K562 (cell line): Measurements from ENCODE around the gene PRSS8. TPM values are rescaled to one million over a fixed set of nuclear protein-coding genes. Genes with fewer than 3 reads are reported as not detected.

Source experiments
- ARNT ChIP-seq, 2 experiments: fragments of 450-650 bp; IDR thresholded peaks; 2 replicates each; pipeline ENCODE4 v1.6.1; 2016; ENCODE audit warnings: mild to moderate bottlenecking in 1 of 2
- ERF ChIP-seq: fragments of 450-650 bp; formaldehyde crosslinking; IDR thresholded peaks from 2 replicates; pipeline ENCODE4 v1.4.0; 2020; ENCODE audit warnings: mild to moderate bottlenecking, mixed read lengths
- HMG20B ChIP-seq: fragments of 250-450 bp; sonication (Bioruptor Pico); IDR thresholded peaks from 2 replicates; pipeline ENCODE4 v1.5.0; 2021; ENCODE audit warnings: mild to moderate bottlenecking
- polyA plus RNA-seq, 8 experiments: library from polyadenylated mRNA; depleted of rRNA in 4 of 8; stranded (reverse) in 5 of 8; unstranded in 3 of 8; fragments of >200 nt; fragmentation: Nextera tagmentation in 2 of 8; fragmentation: Illumina TruSeq in 1 of 8; extraction: Ambion mirVana in 2 of 8; extraction: Trizol in 1 of 8; gene quantifications; 2 replicates each; pipeline versions ENCODE4 v1.2.1 to v1.2.3, GENCODE V29; 2011 to 2014; ENCODE audit warnings: inconsistent platforms in 1 of 8, missing spikeins in 1 of 8
- total RNA-seq, 7 experiments: library from RNA; depleted of rRNA in 6 of 7; stranded (reverse); fragments of >200 nt in 6 of 7; fragmentation: Illumina TruSeq in 2 of 7; extraction: Trizol in 2 of 7; gene quantifications; 2 replicates each; pipeline versions ENCODE4 v1.2.1 to v1.2.3, GENCODE V29; 2011 to 2021; ENCODE audit warnings: low replicate concordance in 1 of 7
- TF ChIP-seq, protein P1 (sequence below): sonication (generic); formaldehyde crosslinking; IDR thresholded peaks from 2 replicates; pipeline ENCODE4 v1.4.0; 2020; ENCODE audit warnings: mild to moderate bottlenecking, missing genetic modification reagents
- TF ChIP-seq, protein P2 (sequence below), 2 experiments: fragments of 450-650 bp; IDR thresholded peaks; 2 replicates each; pipeline ENCODE4 v1.6.1; 2018; ENCODE audit warnings: mild to moderate bottlenecking in 2 of 2, low read depth in 1 of 2; ENCODE audit not compliant: partially characterized antibody in 2 of 2
- TF ChIP-seq, protein P3 (sequence below): fragments of 450-650 bp; IDR thresholded peaks from 2 replicates; pipeline ENCODE4 v1.6.1; 2016; ENCODE audit warnings: mild to moderate bottlenecking, moderate library complexity

The PRSS8 gene
- total and polyA plus RNA-seq, 9 of the 15 experiments (the other 6 are each of a cell fraction or from before 2014, with no cell fraction given): 0.25 to 3.9 (median 1.3) TPM; not detected in 1

DNA sequence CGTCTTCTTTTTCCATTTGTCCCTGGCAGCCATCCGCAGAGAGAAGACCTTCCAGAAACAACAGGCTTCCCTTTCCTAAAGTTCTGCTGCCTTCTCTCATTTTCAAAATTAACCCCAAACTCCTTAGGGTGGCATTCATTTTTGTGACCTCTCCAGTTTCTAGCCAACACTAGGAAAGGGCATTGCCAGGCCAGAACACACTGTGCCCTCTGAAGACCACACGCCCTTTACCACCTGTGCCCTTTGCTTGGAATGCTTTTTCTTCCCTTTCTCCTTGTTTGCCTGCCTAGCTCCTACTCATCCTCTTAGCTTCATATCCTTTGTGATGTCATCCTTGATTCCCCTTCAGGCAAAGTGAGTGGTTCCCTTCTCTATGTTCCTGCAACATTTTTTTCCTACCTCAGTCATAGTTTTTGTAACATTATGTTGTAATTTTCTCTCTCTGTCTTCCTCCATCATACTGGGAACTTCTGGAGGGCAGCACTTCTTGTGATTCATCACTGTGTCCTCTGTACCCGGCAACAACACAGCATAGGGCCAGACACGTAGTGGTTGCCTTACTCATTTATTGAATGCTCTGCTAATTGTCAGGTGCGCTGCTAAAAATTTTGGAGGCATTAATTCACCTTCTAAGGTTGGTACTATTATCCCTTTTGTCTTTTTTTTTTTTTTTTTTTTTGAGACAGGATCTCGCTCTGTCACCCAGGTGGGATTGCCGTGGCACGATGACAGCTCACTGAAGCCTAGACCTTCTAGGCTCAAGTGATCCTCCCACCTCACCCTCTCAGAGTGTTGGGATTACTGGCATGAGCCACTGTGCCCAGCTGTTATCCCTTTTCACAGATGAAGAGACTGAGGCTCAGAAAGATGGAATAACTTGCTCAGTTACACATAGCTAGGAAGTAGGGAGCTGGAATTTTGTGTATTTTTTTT is 17.0 kb downstream of the PRSS8 start (continued):
- TF ChIP-seq, protein P1, sequence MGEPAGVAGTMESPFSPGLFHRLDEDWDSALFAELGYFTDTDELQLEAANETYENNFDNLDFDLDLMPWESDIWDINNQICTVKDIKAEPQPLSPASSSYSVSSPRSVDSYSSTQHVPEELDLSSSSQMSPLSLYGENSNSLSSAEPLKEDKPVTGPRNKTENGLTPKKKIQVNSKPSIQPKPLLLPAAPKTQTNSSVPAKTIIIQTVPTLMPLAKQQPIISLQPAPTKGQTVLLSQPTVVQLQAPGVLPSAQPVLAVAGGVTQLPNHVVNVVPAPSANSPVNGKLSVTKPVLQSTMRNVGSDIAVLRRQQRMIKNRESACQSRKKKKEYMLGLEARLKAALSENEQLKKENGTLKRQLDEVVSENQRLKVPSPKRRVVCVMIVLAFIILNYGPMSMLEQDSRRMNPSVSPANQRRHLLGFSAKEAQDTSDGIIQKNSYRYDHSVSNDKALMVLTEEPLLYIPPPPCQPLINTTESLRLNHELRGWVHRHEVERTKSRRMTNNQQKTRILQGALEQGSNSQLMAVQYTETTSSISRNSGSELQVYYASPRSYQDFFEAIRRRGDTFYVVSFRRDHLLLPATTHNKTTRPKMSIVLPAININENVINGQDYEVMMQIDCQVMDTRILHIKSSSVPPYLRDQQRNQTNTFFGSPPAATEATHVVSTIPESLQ: 0 out of 2 replicates have a peak, but pooled peaks have one; percentile 18
- TF ChIP-seq HMG20B (CRISPR knock-in tag): no peak
- 0 out of 2 replicates have a peak, but pooled peaks have one; percentile 16 for TF ChIP-seq ERF (CRISPR knock-in tag)
- TF ChIP-seq ARNT (IDR thresholded peaks at IDR 0.05): peak in 1 of 2 experiments; percentile 45; a peak in 1 of 4 replicates
- TF ChIP-seq, protein P2, sequence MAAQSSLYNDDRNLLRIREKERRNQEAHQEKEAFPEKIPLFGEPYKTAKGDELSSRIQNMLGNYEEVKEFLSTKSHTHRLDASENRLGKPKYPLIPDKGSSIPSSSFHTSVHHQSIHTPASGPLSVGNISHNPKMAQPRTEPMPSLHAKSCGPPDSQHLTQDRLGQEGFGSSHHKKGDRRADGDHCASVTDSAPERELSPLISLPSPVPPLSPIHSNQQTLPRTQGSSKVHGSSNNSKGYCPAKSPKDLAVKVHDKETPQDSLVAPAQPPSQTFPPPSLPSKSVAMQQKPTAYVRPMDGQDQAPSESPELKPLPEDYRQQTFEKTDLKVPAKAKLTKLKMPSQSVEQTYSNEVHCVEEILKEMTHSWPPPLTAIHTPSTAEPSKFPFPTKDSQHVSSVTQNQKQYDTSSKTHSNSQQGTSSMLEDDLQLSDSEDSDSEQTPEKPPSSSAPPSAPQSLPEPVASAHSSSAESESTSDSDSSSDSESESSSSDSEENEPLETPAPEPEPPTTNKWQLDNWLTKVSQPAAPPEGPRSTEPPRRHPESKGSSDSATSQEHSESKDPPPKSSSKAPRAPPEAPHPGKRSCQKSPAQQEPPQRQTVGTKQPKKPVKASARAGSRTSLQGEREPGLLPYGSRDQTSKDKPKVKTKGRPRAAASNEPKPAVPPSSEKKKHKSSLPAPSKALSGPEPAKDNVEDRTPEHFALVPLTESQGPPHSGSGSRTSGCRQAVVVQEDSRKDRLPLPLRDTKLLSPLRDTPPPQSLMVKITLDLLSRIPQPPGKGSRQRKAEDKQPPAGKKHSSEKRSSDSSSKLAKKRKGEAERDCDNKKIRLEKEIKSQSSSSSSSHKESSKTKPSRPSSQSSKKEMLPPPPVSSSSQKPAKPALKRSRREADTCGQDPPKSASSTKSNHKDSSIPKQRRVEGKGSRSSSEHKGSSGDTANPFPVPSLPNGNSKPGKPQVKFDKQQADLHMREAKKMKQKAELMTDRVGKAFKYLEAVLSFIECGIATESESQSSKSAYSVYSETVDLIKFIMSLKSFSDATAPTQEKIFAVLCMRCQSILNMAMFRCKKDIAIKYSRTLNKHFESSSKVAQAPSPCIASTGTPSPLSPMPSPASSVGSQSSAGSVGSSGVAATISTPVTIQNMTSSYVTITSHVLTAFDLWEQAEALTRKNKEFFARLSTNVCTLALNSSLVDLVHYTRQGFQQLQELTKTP (IDR thresholded peaks at IDR 0.05; ENCODE audit: low read depth in 1 of 2, partially characterized antibody in 2 of 2): peak in 1 of 2 experiments; percentile 43
- TF ChIP-seq, protein P3, sequence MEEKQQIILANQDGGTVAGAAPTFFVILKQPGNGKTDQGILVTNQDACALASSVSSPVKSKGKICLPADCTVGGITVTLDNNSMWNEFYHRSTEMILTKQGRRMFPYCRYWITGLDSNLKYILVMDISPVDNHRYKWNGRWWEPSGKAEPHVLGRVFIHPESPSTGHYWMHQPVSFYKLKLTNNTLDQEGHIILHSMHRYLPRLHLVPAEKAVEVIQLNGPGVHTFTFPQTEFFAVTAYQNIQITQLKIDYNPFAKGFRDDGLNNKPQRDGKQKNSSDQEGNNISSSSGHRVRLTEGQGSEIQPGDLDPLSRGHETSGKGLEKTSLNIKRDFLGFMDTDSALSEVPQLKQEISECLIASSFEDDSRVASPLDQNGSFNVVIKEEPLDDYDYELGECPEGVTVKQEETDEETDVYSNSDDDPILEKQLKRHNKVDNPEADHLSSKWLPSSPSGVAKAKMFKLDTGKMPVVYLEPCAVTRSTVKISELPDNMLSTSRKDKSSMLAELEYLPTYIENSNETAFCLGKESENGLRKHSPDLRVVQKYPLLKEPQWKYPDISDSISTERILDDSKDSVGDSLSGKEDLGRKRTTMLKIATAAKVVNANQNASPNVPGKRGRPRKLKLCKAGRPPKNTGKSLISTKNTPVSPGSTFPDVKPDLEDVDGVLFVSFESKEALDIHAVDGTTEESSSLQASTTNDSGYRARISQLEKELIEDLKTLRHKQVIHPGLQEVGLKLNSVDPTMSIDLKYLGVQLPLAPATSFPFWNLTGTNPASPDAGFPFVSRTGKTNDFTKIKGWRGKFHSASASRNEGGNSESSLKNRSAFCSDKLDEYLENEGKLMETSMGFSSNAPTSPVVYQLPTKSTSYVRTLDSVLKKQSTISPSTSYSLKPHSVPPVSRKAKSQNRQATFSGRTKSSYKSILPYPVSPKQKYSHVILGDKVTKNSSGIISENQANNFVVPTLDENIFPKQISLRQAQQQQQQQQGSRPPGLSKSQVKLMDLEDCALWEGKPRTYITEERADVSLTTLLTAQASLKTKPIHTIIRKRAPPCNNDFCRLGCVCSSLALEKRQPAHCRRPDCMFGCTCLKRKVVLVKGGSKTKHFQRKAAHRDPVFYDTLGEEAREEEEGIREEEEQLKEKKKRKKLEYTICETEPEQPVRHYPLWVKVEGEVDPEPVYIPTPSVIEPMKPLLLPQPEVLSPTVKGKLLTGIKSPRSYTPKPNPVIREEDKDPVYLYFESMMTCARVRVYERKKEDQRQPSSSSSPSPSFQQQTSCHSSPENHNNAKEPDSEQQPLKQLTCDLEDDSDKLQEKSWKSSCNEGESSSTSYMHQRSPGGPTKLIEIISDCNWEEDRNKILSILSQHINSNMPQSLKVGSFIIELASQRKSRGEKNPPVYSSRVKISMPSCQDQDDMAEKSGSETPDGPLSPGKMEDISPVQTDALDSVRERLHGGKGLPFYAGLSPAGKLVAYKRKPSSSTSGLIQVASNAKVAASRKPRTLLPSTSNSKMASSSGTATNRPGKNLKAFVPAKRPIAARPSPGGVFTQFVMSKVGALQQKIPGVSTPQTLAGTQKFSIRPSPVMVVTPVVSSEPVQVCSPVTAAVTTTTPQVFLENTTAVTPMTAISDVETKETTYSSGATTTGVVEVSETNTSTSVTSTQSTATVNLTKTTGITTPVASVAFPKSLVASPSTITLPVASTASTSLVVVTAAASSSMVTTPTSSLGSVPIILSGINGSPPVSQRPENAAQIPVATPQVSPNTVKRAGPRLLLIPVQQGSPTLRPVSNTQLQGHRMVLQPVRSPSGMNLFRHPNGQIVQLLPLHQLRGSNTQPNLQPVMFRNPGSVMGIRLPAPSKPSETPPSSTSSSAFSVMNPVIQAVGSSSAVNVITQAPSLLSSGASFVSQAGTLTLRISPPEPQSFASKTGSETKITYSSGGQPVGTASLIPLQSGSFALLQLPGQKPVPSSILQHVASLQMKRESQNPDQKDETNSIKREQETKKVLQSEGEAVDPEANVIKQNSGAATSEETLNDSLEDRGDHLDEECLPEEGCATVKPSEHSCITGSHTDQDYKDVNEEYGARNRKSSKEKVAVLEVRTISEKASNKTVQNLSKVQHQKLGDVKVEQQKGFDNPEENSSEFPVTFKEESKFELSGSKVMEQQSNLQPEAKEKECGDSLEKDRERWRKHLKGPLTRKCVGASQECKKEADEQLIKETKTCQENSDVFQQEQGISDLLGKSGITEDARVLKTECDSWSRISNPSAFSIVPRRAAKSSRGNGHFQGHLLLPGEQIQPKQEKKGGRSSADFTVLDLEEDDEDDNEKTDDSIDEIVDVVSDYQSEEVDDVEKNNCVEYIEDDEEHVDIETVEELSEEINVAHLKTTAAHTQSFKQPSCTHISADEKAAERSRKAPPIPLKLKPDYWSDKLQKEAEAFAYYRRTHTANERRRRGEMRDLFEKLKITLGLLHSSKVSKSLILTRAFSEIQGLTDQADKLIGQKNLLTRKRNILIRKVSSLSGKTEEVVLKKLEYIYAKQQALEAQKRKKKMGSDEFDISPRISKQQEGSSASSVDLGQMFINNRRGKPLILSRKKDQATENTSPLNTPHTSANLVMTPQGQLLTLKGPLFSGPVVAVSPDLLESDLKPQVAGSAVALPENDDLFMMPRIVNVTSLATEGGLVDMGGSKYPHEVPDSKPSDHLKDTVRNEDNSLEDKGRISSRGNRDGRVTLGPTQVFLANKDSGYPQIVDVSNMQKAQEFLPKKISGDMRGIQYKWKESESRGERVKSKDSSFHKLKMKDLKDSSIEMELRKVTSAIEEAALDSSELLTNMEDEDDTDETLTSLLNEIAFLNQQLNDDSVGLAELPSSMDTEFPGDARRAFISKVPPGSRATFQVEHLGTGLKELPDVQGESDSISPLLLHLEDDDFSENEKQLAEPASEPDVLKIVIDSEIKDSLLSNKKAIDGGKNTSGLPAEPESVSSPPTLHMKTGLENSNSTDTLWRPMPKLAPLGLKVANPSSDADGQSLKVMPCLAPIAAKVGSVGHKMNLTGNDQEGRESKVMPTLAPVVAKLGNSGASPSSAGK: no peak
